Activated CD4-positive, CD25-positive, alpha-beta regulatory T cell (primary cell): ENCODE data around the gene TRAF4.
"Not testable (repeated sequence)": the region's sequence is repeated elsewhere in the genome, so short reads cannot be mapped to it uniquely, and the experiment has no call there.

ENCODE experiments used
- DNase-seq, 4 experiments: peaks; one replicate each; lab custom pipeline; 2025; lab: John Stamatoyannopoulos, UW

TRAF4 gene

GRCh38 chr17:28792877-28793661 is 49.3 kb downstream of the TRAF4 start:
- DNase-seq: no peak

GRCh38 chr17:28794846-28795441 is 51.1 kb downstream of the TRAF4 start:
- not testable (repeated sequence) for DNase-seq

GRCh38 chr17:28796062-28796461 is 52.3 kb downstream of the TRAF4 start:
- DNase-seq: no peak
